Tibial artery (tissue), 4 donors: ENCODE results near the gene LEAP2.

Experiments
- DNase-seq, 2 donors: peaks; one replicate each; pipeline ENCODE4 v3.0.0-alpha.2; 2019
- H3K27ac ChIP-seq, 2 donors: fragments of 200-600 bp; sonication (generic) in 1 of 2; 1 replicate in 1 of 2; 2 replicates in 1 of 2; pipeline ENCODE4 v1.5.1; 2018 to 2019; ENCODE audit warnings: mild to moderate bottlenecking in 1 of 2
- H3K27me3 ChIP-seq, 2 donors: fragments of 200-600 bp; sonication (generic) in 1 of 2; one replicate each; pipeline versions ENCODE4 v1.5.1 to v1.6.0; 2016 to 2019
- H3K36me3 ChIP-seq, 3 donors: fragments of 200-600 bp; sonication (generic) in 2 of 3; one replicate each; pipeline ENCODE4 v1.5.1; 2016 to 2019; ENCODE audit warnings: mild to moderate bottlenecking in 2 of 3
- H3K4me1 ChIP-seq, 4 donors: fragments of 200-600 bp; sonication (generic) in 2 of 4; 1 replicate in 3 of 4; 2 replicates in 1 of 4; pipeline ENCODE4 v1.5.1; 2016 to 2019
- H3K4me3 ChIP-seq, 2 donors: fragments of 200-600 bp; sonication (generic) in 1 of 2; 1 replicate in 1 of 2; 2 replicates in 1 of 2; pipeline ENCODE4 v1.5.1; 2018 to 2019; ENCODE audit warnings: mild to moderate bottlenecking in 2 of 2
- H3K9me3 ChIP-seq, 3 donors: fragments of 200-600 bp; sonication (generic) in 1 of 3; one replicate each; pipeline ENCODE4 v1.5.1; 2016 to 2019
- intact Hi-C: fragments of 100-400 bp; cut with DNase I; formaldehyde crosslinking; loops from one replicate; pipeline ENCODE4 v1.15.0; 2023; ENCODE audit warnings: low total_unique reads
- TF ChIP-seq, protein P1 (sequence below), 2 experiments: fragments of 200-600 bp in 1 of 2; fragments of 450-650 bp in 1 of 2; IDR thresholded peaks; one replicate each; pipeline ENCODE4 v1.5.1; 2017 to 2019; ENCODE audit warnings: antibody characterized with exemption in 2 of 2, mild to moderate bottlenecking in 1 of 2, moderate library complexity in 1 of 2

The LEAP2 gene

DNA sequence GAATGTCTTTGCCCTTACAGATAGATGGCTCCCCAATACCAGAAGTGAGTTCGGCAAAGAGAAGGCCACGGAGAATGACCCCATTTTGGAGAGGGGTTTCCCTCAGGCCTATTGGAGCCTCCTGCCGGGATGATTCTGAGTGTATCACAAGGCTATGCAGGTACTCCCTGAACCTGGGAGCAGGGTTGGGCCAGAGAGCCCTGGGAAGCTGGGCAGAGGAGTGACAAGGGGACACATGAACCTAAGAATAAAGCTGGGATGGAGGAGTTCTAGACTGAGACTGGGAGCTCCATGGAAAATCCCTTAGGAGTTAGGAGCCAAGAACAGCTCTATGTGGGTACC, 433 bp downstream of the LEAP2 start:
- peaks cover 0 to 30% (median 5%) of the 10 kb centered on the region in 4 donors for H3K4me1 ChIP-seq
- peaks cover 18 to 55% (median 39%) of the 10 kb centered on the region in 3 donors for H3K36me3 ChIP-seq
- H3K9me3 ChIP-seq: no peaks in the 10 kb centered on the region
- no peaks in the 10 kb centered on the region for H3K27me3 ChIP-seq
- H3K27ac ChIP-seq: no peak overlapping the region
- intact Hi-C loops: no loop called here
- DNase-seq: no peak
- H3K4me3 ChIP-seq: no peak overlapping the region
- TF ChIP-seq, protein P1, sequence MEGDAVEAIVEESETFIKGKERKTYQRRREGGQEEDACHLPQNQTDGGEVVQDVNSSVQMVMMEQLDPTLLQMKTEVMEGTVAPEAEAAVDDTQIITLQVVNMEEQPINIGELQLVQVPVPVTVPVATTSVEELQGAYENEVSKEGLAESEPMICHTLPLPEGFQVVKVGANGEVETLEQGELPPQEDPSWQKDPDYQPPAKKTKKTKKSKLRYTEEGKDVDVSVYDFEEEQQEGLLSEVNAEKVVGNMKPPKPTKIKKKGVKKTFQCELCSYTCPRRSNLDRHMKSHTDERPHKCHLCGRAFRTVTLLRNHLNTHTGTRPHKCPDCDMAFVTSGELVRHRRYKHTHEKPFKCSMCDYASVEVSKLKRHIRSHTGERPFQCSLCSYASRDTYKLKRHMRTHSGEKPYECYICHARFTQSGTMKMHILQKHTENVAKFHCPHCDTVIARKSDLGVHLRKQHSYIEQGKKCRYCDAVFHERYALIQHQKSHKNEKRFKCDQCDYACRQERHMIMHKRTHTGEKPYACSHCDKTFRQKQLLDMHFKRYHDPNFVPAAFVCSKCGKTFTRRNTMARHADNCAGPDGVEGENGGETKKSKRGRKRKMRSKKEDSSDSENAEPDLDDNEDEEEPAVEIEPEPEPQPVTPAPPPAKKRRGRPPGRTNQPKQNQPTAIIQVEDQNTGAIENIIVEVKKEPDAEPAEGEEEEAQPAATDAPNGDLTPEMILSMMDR (IDR thresholded peaks at IDR 0.05): no peak

DNA sequence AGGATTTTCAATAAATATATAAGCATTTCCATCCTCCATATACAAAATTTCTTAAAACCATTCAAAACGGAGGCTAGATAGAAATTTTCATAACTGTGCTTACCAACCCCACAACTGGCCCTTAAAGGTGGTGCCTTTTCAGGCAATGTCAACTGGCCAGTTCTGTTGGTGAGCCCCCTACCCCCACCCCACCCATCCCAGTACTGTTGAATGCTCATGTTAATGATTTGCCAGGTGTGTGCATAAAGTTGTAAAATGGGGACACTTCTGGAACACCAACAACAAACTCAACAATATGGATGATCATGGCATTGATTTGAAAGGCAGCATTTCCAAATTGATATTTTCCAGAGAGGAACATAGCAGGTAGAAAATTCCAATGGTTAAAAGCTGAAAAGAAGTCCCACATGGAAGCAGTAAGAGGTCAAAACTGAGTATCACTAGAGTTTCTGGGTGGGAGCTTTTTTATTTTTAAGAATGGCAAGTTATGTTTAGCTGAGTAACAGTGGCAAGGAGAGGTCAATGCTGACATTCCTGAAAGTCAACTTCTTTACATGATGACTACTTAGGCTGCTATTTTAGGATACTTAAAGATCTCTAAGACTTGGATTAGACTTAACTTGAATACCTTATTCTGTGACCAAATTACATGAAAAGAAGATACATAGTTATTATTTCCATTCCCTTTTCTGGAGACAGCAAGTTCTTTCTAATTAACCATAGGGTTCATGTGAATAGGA, 2.7 kb downstream of the LEAP2 start:
- Histone ChIP-seq H3K9me3 (no peaks in the 10 kb centered on the region), H3K27ac (no peak overlapping the region), H3K4me1 (peaks cover 0 to 30% (median 5%) of the 10 kb centered on the region in 4 donors), H3K36me3 (peaks cover 39 to 58% (median 51%) of the 10 kb centered on the region in 3 donors), H3K27me3 (no peaks in the 10 kb centered on the region), H3K4me3 (no peak overlapping the region)
- TF ChIP-seq, protein P1 (IDR thresholded peaks at IDR 0.05): no peak
- intact Hi-C loops: no loop called here
- DNase-seq: no peak

DNA sequence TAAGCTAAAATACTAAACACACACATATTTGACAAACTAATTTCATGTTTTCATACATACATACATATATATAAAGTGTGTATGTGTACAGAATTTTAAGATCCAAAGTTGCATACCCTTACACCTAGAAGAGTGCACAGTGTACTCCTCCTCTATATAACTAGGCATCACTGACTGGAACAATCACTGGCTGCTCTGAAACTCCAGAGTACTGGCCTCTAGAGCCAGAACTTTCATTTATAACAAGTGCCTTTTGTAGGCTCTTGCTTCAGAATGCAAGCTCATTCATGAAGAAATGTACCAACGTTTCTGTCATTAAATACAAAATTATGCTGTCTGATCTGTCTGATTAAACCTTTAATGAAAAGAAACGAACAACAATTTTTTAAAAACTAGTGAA, 4.0 kb downstream of the LEAP2 start:
- no peak overlapping the region for H3K4me3 ChIP-seq
- no peaks in the 10 kb centered on the region for H3K9me3 ChIP-seq
- H3K27me3 ChIP-seq: no peaks in the 10 kb centered on the region
- H3K27ac ChIP-seq: no peak overlapping the region
- intact Hi-C loops: no loop called here
- TF ChIP-seq, protein P1 (IDR thresholded peaks at IDR 0.05): no peak
- DNase-seq: no peak
- peaks cover 0 to 28% (median 5%) of the 10 kb centered on the region in 4 donors for H3K4me1 ChIP-seq
- peaks cover 49 to 65% (median 54%) of the 10 kb centered on the region in 3 donors for H3K36me3 ChIP-seq

DNA sequence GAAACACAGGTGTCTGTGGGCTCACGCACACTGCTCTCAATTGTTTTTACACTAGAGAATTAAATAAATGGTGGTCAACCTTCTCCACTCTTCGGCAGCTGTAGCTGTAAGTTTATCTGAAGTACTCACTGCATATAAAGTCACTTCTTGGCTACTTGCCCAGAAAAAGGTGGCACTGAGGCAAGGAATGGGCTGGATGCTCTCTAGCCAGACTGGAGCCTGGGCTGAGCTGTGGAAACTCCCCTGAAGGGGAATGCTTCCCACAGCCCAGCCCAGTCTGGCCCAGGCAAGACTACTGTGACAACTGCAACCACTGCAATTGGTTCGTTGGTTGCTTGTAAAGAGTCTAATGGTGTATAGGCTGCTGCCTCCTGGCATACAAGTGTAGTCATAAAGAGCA, 4.5 kb downstream of the LEAP2 start:
- no peak for DNase-seq
- intact Hi-C loops: no loop called here
- TF ChIP-seq, protein P1 (IDR thresholded peaks at IDR 0.05): no peak
- peaks cover 0 to 23% (median 3%) of the 10 kb centered on the region in 4 donors for H3K4me1 ChIP-seq
- no peaks in the 10 kb centered on the region for H3K9me3 ChIP-seq
- no peak overlapping the region for H3K4me3 ChIP-seq
- H3K27me3 ChIP-seq: no peaks in the 10 kb centered on the region
- H3K36me3 ChIP-seq: peaks cover 50 to 69% (median 55%) of the 10 kb centered on the region in 3 donors
- H3K27ac ChIP-seq: no peak overlapping the region

DNA sequence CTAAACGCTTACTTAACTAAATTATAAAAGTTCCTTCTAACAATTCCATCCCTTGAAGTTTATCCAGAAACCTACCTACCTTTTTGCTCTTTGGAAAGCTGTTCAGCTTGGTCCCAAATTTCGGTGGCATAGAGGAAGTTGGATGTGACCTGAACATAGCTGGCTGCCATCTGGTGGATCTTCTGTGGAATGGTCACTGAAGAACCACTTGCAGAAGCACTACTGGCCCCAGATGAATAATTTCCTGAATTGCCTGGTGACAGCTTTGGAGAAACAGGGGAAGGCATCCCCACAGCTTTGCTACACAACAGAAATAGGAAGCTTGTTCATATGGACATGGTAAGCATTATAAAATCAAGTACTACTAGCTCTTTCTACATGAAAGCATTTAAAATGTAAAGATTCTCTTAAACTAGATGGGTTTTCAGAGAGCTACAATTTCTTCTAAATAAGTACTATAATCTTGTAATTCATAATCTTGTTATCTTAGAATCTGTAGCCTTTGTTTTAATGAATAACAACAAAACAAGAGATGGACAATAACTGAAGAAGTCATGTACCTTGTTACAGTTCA, 9.9 kb downstream of the LEAP2 start:
- intact Hi-C loops: no loop called here
- H3K36me3 ChIP-seq: peaks cover 78 to 93% (median 81%) of the 10 kb centered on the region in 3 donors

More for the DNA sequence above, 9.9 kb downstream of the LEAP2 start:
- Histone ChIP-seq H3K9me3 (no peaks in the 10 kb centered on the region), H3K4me1 (no peaks in the 10 kb centered on the region), H3K27ac (no peak overlapping the region), H3K27me3 (no peaks in the 10 kb centered on the region), H3K4me3 (no peak overlapping the region)
- TF ChIP-seq, protein P1 (IDR thresholded peaks at IDR 0.05): peak; percentile 54 to 57
- peak in 1 of 2 donors; percentile 46 for DNase-seq
